AG10803 (cell line): ENCODE data around the gene C1orf74.

ENCODE experiments used
- DNase-seq: peaks from one replicate; pipeline ENCODE4 v3.0.0; 2010; ENCODE audit warnings: low read depth
- H3K4me3 ChIP-seq: 2 replicates; pipeline ENCODE4 v1.5.1; 2011; ENCODE audit warnings: mild to moderate bottlenecking, low read length, control low read depth
- TF ChIP-seq, protein P1 (sequence below): conservative IDR thresholded peaks from 2 replicates; pipeline ENCODE4 v1.5.1; 2011; ENCODE audit warnings: mild to moderate bottlenecking, low read length, control low read depth, inconsistent platforms

The C1orf74 gene

DNA sequence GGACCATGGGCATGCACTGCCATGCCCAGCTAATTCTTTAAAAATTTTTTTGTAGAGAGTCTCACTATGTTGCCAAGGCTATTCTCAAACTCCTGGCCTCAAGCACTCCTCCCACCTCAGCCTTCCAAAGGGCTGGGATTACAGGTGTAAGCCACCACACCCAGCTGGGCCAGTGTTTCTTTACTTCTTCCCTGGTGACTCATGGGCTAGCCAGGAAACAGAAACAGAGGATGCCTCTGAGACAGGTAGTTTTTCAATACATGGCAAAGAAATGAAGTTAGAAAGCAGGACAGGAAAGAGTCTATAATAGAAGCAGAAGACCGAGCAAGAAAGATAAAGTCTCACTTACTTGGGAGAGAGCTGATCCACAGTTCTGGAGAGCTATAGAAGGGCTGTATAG, 7.6 kb upstream of the C1orf74 start:
- H3K4me3 ChIP-seq, result no peak overlapping the region
- TF ChIP-seq, protein P1, sequence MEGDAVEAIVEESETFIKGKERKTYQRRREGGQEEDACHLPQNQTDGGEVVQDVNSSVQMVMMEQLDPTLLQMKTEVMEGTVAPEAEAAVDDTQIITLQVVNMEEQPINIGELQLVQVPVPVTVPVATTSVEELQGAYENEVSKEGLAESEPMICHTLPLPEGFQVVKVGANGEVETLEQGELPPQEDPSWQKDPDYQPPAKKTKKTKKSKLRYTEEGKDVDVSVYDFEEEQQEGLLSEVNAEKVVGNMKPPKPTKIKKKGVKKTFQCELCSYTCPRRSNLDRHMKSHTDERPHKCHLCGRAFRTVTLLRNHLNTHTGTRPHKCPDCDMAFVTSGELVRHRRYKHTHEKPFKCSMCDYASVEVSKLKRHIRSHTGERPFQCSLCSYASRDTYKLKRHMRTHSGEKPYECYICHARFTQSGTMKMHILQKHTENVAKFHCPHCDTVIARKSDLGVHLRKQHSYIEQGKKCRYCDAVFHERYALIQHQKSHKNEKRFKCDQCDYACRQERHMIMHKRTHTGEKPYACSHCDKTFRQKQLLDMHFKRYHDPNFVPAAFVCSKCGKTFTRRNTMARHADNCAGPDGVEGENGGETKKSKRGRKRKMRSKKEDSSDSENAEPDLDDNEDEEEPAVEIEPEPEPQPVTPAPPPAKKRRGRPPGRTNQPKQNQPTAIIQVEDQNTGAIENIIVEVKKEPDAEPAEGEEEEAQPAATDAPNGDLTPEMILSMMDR, result no peak

GRCh38 chr1:209790286-209791193, 6.2 kb upstream of the C1orf74 start:
- no peak overlapping the region for H3K4me3 ChIP-seq
- DNase-seq, result peak; percentile 22
- TF ChIP-seq, protein P1, result no peak

More for the DNA sequence above, 7.6 kb upstream of the C1orf74 start:
- DNase-seq, result no peak

GRCh38 chr1:209789245-209789644, 4.9 kb upstream of the C1orf74 start:
- TF ChIP-seq, protein P1, result no peak
- H3K4me3 ChIP-seq, result no peak overlapping the region
- DNase-seq, result no peak

- TF ChIP-seq, protein P1, result no peak
- no peak overlapping the region for H3K4me3 ChIP-seq
- DNase-seq, result peak; percentile 28
Observed at GRCh38 chr1:209787551-209787950, 3.2 kb upstream of the C1orf74 start.

GRCh38 chr1:209786146-209786545, 1.8 kb upstream of the C1orf74 start:
- no peak overlapping the region for H3K4me3 ChIP-seq
- TF ChIP-seq, protein P1, result no peak
- DNase-seq, result no peak

DNA sequence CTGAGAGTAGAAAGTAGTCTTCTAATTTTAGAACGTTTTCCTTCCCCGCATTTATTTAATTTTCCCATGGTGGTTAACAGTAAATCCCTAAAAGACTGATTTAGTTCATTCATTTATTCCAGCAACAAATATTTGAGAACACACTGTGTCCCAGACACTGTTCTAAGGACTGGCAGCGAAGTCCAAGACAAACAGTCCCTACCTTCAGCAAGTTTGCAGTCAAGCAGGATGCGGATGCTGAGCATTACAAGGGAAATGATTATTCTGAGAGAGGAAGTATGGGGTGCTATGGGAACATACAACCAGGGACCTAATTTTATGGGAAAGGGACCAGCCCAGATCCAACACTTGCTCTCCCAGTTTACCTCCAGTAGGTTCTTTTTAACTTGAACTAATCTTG, 1.2 kb upstream of the C1orf74 start:
- H3K4me3 ChIP-seq, result no peak overlapping the region
- TF ChIP-seq, protein P1, result no peak
- DNase-seq, result no peak

- TF ChIP-seq, protein P1, result no peak
- peak overlapping the region; percentile 96 for H3K4me3 ChIP-seq
- DNase-seq, result no peak
Observed at GRCh38 chr1:209783386-209783785, 973 bp downstream of the C1orf74 start.
